ENCODE data around the gene MCOLN1.

DNA sequence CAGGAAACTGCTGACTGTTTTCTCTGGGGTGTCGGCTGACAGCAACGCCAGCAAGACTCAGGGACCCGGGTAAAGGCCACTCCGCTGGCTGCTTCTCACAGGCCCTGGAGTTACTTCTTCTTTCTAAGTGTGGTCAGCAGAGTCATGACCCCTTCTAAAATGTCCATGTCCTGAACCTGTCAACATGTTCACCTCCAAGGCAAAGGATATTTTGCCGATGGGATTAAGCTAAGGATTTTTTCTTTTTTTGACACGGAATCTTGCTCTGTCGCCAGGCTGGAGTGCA is 41.5 kb upstream of the MCOLN1 start:
- TF ChIP-seq, protein P1, sequence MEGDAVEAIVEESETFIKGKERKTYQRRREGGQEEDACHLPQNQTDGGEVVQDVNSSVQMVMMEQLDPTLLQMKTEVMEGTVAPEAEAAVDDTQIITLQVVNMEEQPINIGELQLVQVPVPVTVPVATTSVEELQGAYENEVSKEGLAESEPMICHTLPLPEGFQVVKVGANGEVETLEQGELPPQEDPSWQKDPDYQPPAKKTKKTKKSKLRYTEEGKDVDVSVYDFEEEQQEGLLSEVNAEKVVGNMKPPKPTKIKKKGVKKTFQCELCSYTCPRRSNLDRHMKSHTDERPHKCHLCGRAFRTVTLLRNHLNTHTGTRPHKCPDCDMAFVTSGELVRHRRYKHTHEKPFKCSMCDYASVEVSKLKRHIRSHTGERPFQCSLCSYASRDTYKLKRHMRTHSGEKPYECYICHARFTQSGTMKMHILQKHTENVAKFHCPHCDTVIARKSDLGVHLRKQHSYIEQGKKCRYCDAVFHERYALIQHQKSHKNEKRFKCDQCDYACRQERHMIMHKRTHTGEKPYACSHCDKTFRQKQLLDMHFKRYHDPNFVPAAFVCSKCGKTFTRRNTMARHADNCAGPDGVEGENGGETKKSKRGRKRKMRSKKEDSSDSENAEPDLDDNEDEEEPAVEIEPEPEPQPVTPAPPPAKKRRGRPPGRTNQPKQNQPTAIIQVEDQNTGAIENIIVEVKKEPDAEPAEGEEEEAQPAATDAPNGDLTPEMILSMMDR (IDR thresholded peaks at IDR 0.05): no peak
- TF ChIP-seq EP300 (IDR thresholded peaks at IDR 0.05): no peak

Measured in ovary (tissue), 3 donors.